HL-60 (cell line): Measurements from ENCODE around the gene MIAT.

Experiments
- GABPA ChIP-seq: IDR thresholded peaks from 2 replicates; pipeline ENCODE4 v1.6.1; 2012; ENCODE audit warnings: low read depth
- POLR2AphosphoS5 ChIP-seq: IDR thresholded peaks from 2 replicates; pipeline ENCODE4 v1.6.1; 2012; ENCODE audit warnings: low read depth
- SPI1 ChIP-seq: IDR thresholded peaks from 2 replicates; pipeline ENCODE4 v1.6.1; 2012; ENCODE audit warnings: low read depth, mild to moderate bottlenecking, borderline replicate concordance
- TF ChIP-seq, protein P1 (sequence below): IDR thresholded peaks from one replicate; pipeline ENCODE4 v1.5.1; 2011; ENCODE audit warnings: low read length, control low read depth, inconsistent platforms; ENCODE audit not compliant: insufficient read depth
- TF ChIP-seq, protein P2 (sequence below): IDR thresholded peaks from 2 replicates; pipeline ENCODE4 v1.6.1; 2012; ENCODE audit warnings: low read depth; ENCODE audit not compliant: insufficient replicate concordance

DNA sequence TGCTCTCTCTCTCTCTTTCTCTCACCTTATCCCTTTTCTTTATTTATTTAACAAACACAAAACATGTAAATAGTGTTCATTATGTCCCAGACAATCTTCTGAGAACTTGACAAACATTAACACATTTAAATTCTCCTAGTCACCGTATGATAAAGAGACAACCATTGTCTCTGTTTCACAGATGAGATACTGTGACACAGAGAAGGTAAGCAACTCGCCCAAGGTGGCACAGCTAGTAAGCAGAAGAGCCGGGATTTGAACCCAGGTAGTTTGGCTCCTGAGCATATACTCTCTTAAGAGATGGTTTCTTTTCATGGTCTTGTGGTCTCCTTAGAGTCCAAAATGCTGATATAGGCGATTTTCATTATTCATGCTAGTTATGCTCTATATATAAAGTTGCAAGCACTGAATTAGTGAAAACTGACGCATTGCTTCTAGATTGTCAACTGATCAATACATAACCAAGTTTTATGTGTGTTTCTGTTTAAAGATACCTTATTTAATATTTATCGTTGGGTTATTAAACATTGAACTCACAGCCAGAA is 58.1 kb downstream of the MIAT start:
- TF ChIP-seq, protein P1, sequence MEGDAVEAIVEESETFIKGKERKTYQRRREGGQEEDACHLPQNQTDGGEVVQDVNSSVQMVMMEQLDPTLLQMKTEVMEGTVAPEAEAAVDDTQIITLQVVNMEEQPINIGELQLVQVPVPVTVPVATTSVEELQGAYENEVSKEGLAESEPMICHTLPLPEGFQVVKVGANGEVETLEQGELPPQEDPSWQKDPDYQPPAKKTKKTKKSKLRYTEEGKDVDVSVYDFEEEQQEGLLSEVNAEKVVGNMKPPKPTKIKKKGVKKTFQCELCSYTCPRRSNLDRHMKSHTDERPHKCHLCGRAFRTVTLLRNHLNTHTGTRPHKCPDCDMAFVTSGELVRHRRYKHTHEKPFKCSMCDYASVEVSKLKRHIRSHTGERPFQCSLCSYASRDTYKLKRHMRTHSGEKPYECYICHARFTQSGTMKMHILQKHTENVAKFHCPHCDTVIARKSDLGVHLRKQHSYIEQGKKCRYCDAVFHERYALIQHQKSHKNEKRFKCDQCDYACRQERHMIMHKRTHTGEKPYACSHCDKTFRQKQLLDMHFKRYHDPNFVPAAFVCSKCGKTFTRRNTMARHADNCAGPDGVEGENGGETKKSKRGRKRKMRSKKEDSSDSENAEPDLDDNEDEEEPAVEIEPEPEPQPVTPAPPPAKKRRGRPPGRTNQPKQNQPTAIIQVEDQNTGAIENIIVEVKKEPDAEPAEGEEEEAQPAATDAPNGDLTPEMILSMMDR: no peak
- TF ChIP-seq POLR2AphosphoS5 (no peak), GABPA (no peak), SPI1 (no peak)
- TF ChIP-seq, protein P2, sequence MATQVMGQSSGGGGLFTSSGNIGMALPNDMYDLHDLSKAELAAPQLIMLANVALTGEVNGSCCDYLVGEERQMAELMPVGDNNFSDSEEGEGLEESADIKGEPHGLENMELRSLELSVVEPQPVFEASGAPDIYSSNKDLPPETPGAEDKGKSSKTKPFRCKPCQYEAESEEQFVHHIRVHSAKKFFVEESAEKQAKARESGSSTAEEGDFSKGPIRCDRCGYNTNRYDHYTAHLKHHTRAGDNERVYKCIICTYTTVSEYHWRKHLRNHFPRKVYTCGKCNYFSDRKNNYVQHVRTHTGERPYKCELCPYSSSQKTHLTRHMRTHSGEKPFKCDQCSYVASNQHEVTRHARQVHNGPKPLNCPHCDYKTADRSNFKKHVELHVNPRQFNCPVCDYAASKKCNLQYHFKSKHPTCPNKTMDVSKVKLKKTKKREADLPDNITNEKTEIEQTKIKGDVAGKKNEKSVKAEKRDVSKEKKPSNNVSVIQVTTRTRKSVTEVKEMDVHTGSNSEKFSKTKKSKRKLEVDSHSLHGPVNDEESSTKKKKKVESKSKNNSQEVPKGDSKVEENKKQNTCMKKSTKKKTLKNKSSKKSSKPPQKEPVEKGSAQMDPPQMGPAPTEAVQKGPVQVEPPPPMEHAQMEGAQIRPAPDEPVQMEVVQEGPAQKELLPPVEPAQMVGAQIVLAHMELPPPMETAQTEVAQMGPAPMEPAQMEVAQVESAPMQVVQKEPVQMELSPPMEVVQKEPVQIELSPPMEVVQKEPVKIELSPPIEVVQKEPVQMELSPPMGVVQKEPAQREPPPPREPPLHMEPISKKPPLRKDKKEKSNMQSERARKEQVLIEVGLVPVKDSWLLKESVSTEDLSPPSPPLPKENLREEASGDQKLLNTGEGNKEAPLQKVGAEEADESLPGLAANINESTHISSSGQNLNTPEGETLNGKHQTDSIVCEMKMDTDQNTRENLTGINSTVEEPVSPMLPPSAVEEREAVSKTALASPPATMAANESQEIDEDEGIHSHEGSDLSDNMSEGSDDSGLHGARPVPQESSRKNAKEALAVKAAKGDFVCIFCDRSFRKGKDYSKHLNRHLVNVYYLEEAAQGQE: no peak
